PC-3 (cell line): ENCODE results near the gene PRF1. TPM values are rescaled to one million over a fixed set of nuclear protein-coding genes. Genes with fewer than 3 reads are reported as not detected.

Experiments used
- ATAC-seq: fragments of 200-7000 bp; cut with Tn5 transposase; 2 replicates; pipeline ENCODE4 v1.9.1; 2020; ENCODE audit warnings: mild to moderate bottlenecking, moderate library complexity
- BruUV-seq: library from RNA; stranded (reverse); fragments of 400-500 nt; replicated peaks from 2 replicates; lab custom pipeline; 2021; lab: Mats Ljungman, UMichigan
- CTCF ChIA-PET: fragments of 300-600 bp; sonication (Branson Sonifier 250); formaldehyde crosslinking; loops from one replicate; lab custom pipeline; 2022; ENCODE audit warnings: antibody characterized with exemption; lab: Charles Lee
- POLR2A ChIA-PET: fragments of 300-600 bp; sonication (Branson Sonifier 250); formaldehyde crosslinking; loops from one replicate; lab custom pipeline; 2022; ENCODE audit warnings: antibody characterized with exemption; ENCODE audit not compliant: unreplicated experiment; lab: Charles Lee
- DNase-seq: peaks from one replicate; pipeline ENCODE4 v3.0.0-alpha.2; 2015
- H2AFZ ChIP-seq: fragments of 300-600 bp; sonication (generic); 2 replicates; pipeline ENCODE4 v1.6.0; 2016; ENCODE audit warnings: antibody characterized with exemption, low read length
- H3F3A ChIP-seq: fragments of 300-600 bp; sonication (generic); one replicate; pipeline ENCODE4 v1.6.0; 2017; ENCODE audit warnings: antibody characterized with exemption, low read length, control low read depth, mild to moderate bottlenecking; ENCODE audit not compliant: unreplicated experiment
- H3K27ac ChIP-seq: fragments of 300-600 bp; sonication (generic); 2 replicates; pipeline ENCODE4 v1.5.1; 2016; ENCODE audit warnings: mild to moderate bottlenecking, low read length
- H3K27me3 ChIP-seq: fragments of 300-600 bp; sonication (generic); 2 replicates; pipeline ENCODE4 v1.6.1; 2016; ENCODE audit warnings: low read length, mixed read lengths
- H3K36me3 ChIP-seq: fragments of 300-600 bp; sonication (generic); 2 replicates; pipeline ENCODE4 v1.6.1; 2016; ENCODE audit warnings: low read depth, mixed run types, low read length, mixed read lengths
- H3K4me1 ChIP-seq: fragments of 300-600 bp; sonication (generic); 2 replicates; pipeline ENCODE4 v1.5.1; 2016; ENCODE audit warnings: low read length; ENCODE audit not compliant: insufficient read depth
- H3K4me2 ChIP-seq: fragments of 300-600 bp; sonication (generic); 2 replicates; pipeline ENCODE4 v1.6.0; 2016; ENCODE audit warnings: low read length
- H3K4me3 ChIP-seq: fragments of 300-600 bp; sonication (generic); 2 replicates; pipeline ENCODE4 v1.5.1; 2016; ENCODE audit warnings: mild to moderate bottlenecking, low read length, mixed read lengths
- H3K79me2 ChIP-seq: fragments of 300-600 bp; sonication (generic); 2 replicates; pipeline ENCODE4 v1.6.1; 2017; ENCODE audit warnings: low read length, mixed read lengths
- H3K9ac ChIP-seq: fragments of 300-600 bp; sonication (generic); 2 replicates; pipeline ENCODE4 v1.6.0; 2016; ENCODE audit warnings: mild to moderate bottlenecking, low read length
- H3K9me2 ChIP-seq: fragments of 300-600 bp; sonication (generic); replicated peaks from 2 replicates; pipeline ENCODE4 v1.6.1; 2016; ENCODE audit warnings: mixed run types, low read length, mixed read lengths
- H3K9me3 ChIP-seq: fragments of 300-600 bp; sonication (generic); 2 replicates; pipeline ENCODE4 v1.6.1; 2016; ENCODE audit warnings: low read length, mixed read lengths
- H4K20me1 ChIP-seq: fragments of 300-600 bp; sonication (generic); 2 replicates; pipeline ENCODE4 v1.6.1; 2016; ENCODE audit warnings: low read length, mixed read lengths
- EZH2 ChIP-seq: fragments of 300-600 bp; sonication (generic); IDR thresholded peaks from one replicate; pipeline ENCODE4 v1.6.1; 2017; ENCODE audit warnings: antibody characterized with exemption, mild to moderate bottlenecking, low read length; ENCODE audit not compliant: unreplicated experiment
- EZH2phosphoT487 ChIP-seq: fragments of 300-600 bp; sonication (generic); IDR thresholded peaks from 2 replicates; pipeline ENCODE4 v1.6.1; 2018; ENCODE audit warnings: mild to moderate bottlenecking, antibody characterized with exemption, low read length, borderline replicate concordance
- intact Hi-C: fragments of 100-400 bp; cut with micrococcal nuclease; formaldehyde crosslinking; loops from 2 replicates; pipeline ENCODE4 v1.9.0; 2023
- total RNA-seq: library from RNA; depleted of rRNA; stranded (reverse); fragments of >200 nt; gene quantifications from 2 replicates; pipeline ENCODE4 v1.2.3, GENCODE V29; 2014
- TF ChIP-seq, protein P1 (sequence below): fragments of 300-600 bp; sonication (generic); conservative IDR thresholded peaks from 2 replicates; pipeline ENCODE4 v1.5.1; 2017; ENCODE audit warnings: antibody characterized with exemption, low read depth, mild to moderate bottlenecking, low read length

PRF1 gene
- total RNA-seq, 1 experiment from 2014 or later, result not detected

DNA sequence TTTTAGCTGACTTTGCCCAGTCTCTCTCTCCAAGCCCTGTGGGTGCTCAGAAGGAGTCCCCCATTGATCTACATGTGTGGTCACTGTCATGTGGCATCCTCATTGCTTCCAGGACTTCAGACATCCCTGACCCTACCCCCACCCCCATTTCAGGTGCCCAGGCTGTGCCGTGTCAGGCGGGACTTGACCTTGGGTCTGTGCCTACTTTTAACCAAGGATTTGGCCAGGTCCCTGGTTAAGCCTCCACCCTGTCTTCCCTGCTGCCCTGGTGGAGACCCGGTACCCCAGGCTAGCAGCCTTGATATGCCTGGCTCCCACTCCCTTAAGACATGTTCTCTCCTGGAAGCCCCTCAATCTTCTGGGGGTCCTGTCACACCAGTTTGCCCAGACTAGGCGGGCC is 31.3 kb downstream of the PRF1 start:
- Histone ChIP-seq H3K4me3 (no peak overlapping the region), H3K9me2 (no peaks in the 10 kb centered on the region), H3K9me3 (no peaks in the 10 kb centered on the region), H3F3A (no peaks in the 10 kb centered on the region), H4K20me1 (no peaks in the 10 kb centered on the region), H3K4me2 (no peak overlapping the region), H3K27me3 (no peaks in the 10 kb centered on the region), H3K27ac (no peak overlapping the region), H3K4me1 (peaks cover 9% of the 10 kb centered on the region), H3K9ac (no peak overlapping the region), H2AFZ (no peak overlapping the region), H3K79me2 (no peaks in the 10 kb centered on the region), H3K36me3 (no peaks in the 10 kb centered on the region)
- intact Hi-C loops, result no loop called here
- CTCF ChIA-PET, result no interaction called here
- POLR2A ChIA-PET, result no interaction called here
- TF ChIP-seq EZH2, result no peak
- no peak for TF ChIP-seq EZH2phosphoT487
- TF ChIP-seq, protein P1, sequence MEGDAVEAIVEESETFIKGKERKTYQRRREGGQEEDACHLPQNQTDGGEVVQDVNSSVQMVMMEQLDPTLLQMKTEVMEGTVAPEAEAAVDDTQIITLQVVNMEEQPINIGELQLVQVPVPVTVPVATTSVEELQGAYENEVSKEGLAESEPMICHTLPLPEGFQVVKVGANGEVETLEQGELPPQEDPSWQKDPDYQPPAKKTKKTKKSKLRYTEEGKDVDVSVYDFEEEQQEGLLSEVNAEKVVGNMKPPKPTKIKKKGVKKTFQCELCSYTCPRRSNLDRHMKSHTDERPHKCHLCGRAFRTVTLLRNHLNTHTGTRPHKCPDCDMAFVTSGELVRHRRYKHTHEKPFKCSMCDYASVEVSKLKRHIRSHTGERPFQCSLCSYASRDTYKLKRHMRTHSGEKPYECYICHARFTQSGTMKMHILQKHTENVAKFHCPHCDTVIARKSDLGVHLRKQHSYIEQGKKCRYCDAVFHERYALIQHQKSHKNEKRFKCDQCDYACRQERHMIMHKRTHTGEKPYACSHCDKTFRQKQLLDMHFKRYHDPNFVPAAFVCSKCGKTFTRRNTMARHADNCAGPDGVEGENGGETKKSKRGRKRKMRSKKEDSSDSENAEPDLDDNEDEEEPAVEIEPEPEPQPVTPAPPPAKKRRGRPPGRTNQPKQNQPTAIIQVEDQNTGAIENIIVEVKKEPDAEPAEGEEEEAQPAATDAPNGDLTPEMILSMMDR, result no peak
- ATAC-seq (no peak), DNase-seq (no peak)
- BruUV-seq, result no TSS peak

DNA sequence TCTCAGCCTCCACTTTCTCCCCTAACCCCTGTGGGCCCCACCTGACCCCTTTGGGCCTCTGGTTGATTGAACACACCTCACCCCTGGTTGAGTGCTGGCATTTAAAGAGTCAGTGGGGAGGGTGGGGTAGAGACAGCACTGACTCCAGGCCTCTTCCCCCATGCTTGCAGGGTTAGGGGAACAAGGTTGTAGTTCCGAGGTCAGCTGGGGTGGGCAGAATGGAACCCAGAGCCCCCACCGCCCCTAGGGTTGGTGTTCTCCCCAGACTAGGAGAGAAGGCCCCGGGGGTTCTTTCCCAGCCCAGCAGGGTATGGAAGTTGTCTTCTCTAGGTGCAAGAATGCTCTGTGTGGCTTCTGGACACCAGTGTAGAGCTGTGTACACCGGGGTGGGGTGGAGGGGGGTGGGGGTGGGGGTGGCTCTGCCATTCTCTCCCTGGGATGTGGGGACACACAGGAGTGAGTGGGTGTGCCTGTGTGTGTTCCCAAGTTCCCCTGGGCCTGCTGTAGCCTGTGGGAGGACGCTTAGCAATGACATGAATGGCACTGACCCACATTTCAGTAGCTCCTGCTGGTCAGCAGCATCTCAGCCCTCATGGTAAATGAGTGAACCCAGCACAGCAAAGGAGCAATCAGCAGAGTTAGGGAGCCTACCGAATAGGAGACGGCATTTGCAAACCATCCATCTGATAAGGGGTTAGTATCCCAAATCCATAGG is 33.6 kb downstream of the PRF1 start:
- DNase-seq (no peak), ATAC-seq (no peak)
- Histone ChIP-seq H3K79me2 (no peaks in the 10 kb centered on the region), H3K4me1 (no peaks in the 10 kb centered on the region), H3K27ac (no peak overlapping the region), H3K36me3 (no peaks in the 10 kb centered on the region), H3K9me3 (no peaks in the 10 kb centered on the region), H3F3A (no peaks in the 10 kb centered on the region), H3K4me2 (no peak overlapping the region), H4K20me1 (no peaks in the 10 kb centered on the region), H3K9me2 (no peaks in the 10 kb centered on the region), H3K4me3 (no peak overlapping the region), H2AFZ (no peak overlapping the region), H3K9ac (no peak overlapping the region), H3K27me3 (no peaks in the 10 kb centered on the region)
- TF ChIP-seq EZH2, result no peak
- no peak for TF ChIP-seq EZH2phosphoT487
- TF ChIP-seq, protein P1, result no peak
- CTCF ChIA-PET, result no interaction called here
- BruUV-seq, result no TSS peak
- POLR2A ChIA-PET, result no interaction called here
- intact Hi-C loops, result no loop called here

DNA sequence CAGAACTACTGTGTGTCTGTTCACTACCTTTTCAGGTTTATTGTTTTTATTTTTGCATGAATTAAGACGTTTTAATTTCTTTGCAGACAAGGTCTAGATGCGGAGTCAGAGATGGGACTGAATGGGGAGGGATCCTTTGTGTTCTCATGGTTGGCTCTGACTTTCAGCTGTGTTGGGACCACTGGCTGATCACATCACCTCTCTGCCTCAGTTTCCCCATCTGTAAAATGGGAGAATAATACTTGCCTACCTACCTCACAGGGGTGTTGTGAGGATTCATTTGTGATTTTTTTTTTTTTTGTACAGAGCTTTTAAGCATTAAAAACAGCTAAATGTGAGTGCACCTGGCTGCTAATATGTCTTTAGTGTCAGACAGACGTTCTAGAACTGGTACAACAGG is 34.4 kb downstream of the PRF1 start:
- no peak for ATAC-seq
- Histone ChIP-seq H3K4me3 (no peak overlapping the region), H3K9me2 (no peaks in the 10 kb centered on the region), H3K36me3 (no peaks in the 10 kb centered on the region), H3K79me2 (no peaks in the 10 kb centered on the region), H3K4me2 (no peak overlapping the region), H3K4me1 (no peaks in the 10 kb centered on the region), H4K20me1 (no peaks in the 10 kb centered on the region), H3K27ac (no peak overlapping the region), H3F3A (no peaks in the 10 kb centered on the region), H3K27me3 (no peaks in the 10 kb centered on the region), H2AFZ (no peak overlapping the region), H3K9me3 (no peaks in the 10 kb centered on the region), H3K9ac (no peak overlapping the region)
- TF ChIP-seq, protein P1, result no peak
- TF ChIP-seq EZH2phosphoT487, result no peak
- TF ChIP-seq EZH2, result no peak
- no TSS peak for BruUV-seq
- intact Hi-C loops, result no loop called here
- POLR2A ChIA-PET, result interaction anchor here (0.6 kb wide), 1 partner anchor 321 kb away, joined by 3 read pairs; no protein-coding TSS in a partner anchor
- no peak for DNase-seq
- CTCF ChIA-PET, result no interaction called here
